ENCODE measurements around the gene PRKCQ. TPM values are rescaled to one million over a fixed set of nuclear protein-coding genes. Genes with fewer than 3 reads are reported as not detected.

PRKCQ gene
- total RNA-seq, 2 experiments from 2014 or later: 44.8 to 47.0 TPM

- CTCF ChIA-PET: interaction anchor here (1.0 to 1.5 kb wide), 5 partner anchors 10 to 183 kb away, joined by 3 to 9 read pairs (median 3); partner anchors contain the start of gene PRKCQ
- POLR2A ChIA-PET: interaction anchor here (0.6 to 1.4 kb wide), 2 partner anchors 18 to 624 kb away, joined by 4 to 5 read pairs; no protein-coding TSS in a partner anchor
These were observed 20.3 kb upstream of the PRKCQ start for GRCh38 chr10:6600224-6600987.

GRCh38 chr10:6598679-6599078 lies 18.6 kb upstream of the PRKCQ start:
- CTCF ChIA-PET: interaction anchor here (1.9 kb wide), 1 partner anchor 16 kb away, joined by 5 read pairs; no protein-coding TSS in a partner anchor
- POLR2A ChIA-PET: no interaction called here

- CTCF ChIA-PET: interaction anchor here (1.9 kb wide), 1 partner anchor 15 kb away, joined by 5 read pairs; no protein-coding TSS in a partner anchor
These were observed 17.4 kb upstream of the PRKCQ start for GRCh38 chr10:6597478-6597877.

GRCh38 chr10:6595499-6595898 lies 15.4 kb upstream of the PRKCQ start:
- POLR2A ChIA-PET: no interaction called here

More at GRCh38 chr10:6597478-6597877, 17.4 kb upstream of the PRKCQ start:
- POLR2A ChIA-PET: interaction anchor here (0.6 kb wide), 1 partner anchor 17 kb away, joined by 3 read pairs; no protein-coding TSS in a partner anchor

GRCh38 chr10:6593241-6593671 lies 13.2 kb upstream of the PRKCQ start:
- CTCF ChIA-PET: interaction anchor here (1.2 to 3.4 kb wide), 2 partner anchors 12 to 54 kb away, joined by 4 to 11 read pairs; no protein-coding TSS in a partner anchor
- POLR2A ChIA-PET: interaction anchor here (0.6 to 1.4 kb wide), 2 partner anchors 12 to 14 kb away, joined by 4 to 6 read pairs; no protein-coding TSS in a partner anchor

More at GRCh38 chr10:6595499-6595898, 15.4 kb upstream of the PRKCQ start:
- CTCF ChIA-PET: interaction anchor here (0.8 to 1.3 kb wide), 2 partner anchors 10 to 14 kb away, joined by 3 read pairs; no protein-coding TSS in a partner anchor

- CTCF ChIA-PET: interaction anchor here (1.2 to 3.4 kb wide), 4 partner anchors 11 to 171 kb away, joined by 3 to 11 read pairs (median 4); no protein-coding TSS in a partner anchor
- POLR2A ChIA-PET: no interaction called here
These were observed 12.0 kb upstream of the PRKCQ start for GRCh38 chr10:6592080-6592479.

GRCh38 chr10:6591668-6592067 lies 11.6 kb upstream of the PRKCQ start:
- POLR2A ChIA-PET: interaction anchor here (1.0 kb wide), 1 partner anchor 76 kb away, joined by 3 read pairs; no protein-coding TSS in a partner anchor
- CTCF ChIA-PET: interaction anchor here (1.1 to 3.4 kb wide), 4 partner anchors 10 to 170 kb away, joined by 3 to 11 read pairs (median 4); no protein-coding TSS in a partner anchor

GRCh38 chr10:6590100-6590499 lies 10.0 kb upstream of the PRKCQ start:
- ChIA-PET CTCF (interaction anchor here (0.6 kb wide), 1 partner anchor 157 kb away, joined by 3 read pairs; no protein-coding TSS in a partner anchor), POLR2A (no interaction called here)

- POLR2A ChIA-PET: no interaction called here
These were observed 9.4 kb upstream of the PRKCQ start for GRCh38 chr10:6589287-6590094.

GRCh38 chr10:6588845-6589244 lies 8.8 kb upstream of the PRKCQ start:
- CTCF ChIA-PET: interaction anchor here (1.2 kb wide), 1 partner anchor 8 kb away, joined by 3 read pairs; the partner anchor contains the start of gene PRKCQ
- POLR2A ChIA-PET: no interaction called here

More at GRCh38 chr10:6589287-6590094, 9.4 kb upstream of the PRKCQ start:
- CTCF ChIA-PET: interaction anchor here (1.2 kb wide), 1 partner anchor 9 kb away, joined by 3 read pairs; the partner anchor contains the start of gene PRKCQ

GRCh38 chr10:6588082-6588481 lies 8.0 kb upstream of the PRKCQ start:
- CTCF ChIA-PET: no interaction called here
- POLR2A ChIA-PET: no interaction called here

GRCh38 chr10:6586501-6586900 lies 6.4 kb upstream of the PRKCQ start:
- ChIA-PET POLR2A (no interaction called here), CTCF (interaction anchor here (1.0 kb wide), 1 partner anchor 21 kb away, joined by 3 read pairs; no protein-coding TSS in a partner anchor)

- CTCF ChIA-PET: interaction anchor here (1.1 kb wide), 1 partner anchor 18 kb away, joined by 3 read pairs; no protein-coding TSS in a partner anchor
These were observed 3.4 kb upstream of the PRKCQ start for GRCh38 chr10:6583447-6583846.

GRCh38 chr10:6582913-6583312 lies 2.8 kb upstream of the PRKCQ start:
- CTCF ChIA-PET: interaction anchor here (1.0 to 4.0 kb wide), 7 partner anchors 15 to 380 kb away, joined by 3 to 22 read pairs (median 4); partner anchors contain the start of gene PFKFB3
- POLR2A ChIA-PET: interaction anchor here (0.6 to 0.9 kb wide), 2 partner anchors 17 to 65 kb away, joined by 3 to 4 read pairs; no protein-coding TSS in a partner anchor

More at GRCh38 chr10:6583447-6583846, 3.4 kb upstream of the PRKCQ start:
- POLR2A ChIA-PET: no interaction called here

- ChIA-PET CTCF (interaction anchor here (0.6 to 4.0 kb wide), 13 partner anchors 10 to 380 kb away, joined by 3 to 22 read pairs (median 4); partner anchors contain the start of gene PFKFB3), POLR2A (interaction anchor here (0.6 to 0.9 kb wide), 4 partner anchors 17 to 520 kb away, joined by 3 to 8 read pairs (median 4); partner anchors contain the start of gene IL2RA)
These were observed 2.2 kb upstream of the PRKCQ start for GRCh38 chr10:6582298-6582697.

- POLR2A ChIA-PET: interaction anchor here (0.9 to 2.1 kb wide), 6 partner anchors 11 to 519 kb away, joined by 3 to 11 read pairs (median 4); partner anchors contain the start of gene IL2RA
These were observed 1.7 kb upstream of the PRKCQ start for GRCh38 chr10:6581778-6582228.

GRCh38 chr10:6581223-6581622 lies 1.1 kb upstream of the PRKCQ start:
- CTCF ChIA-PET: interaction anchor here (1.0 to 4.0 kb wide), 14 partner anchors 8 to 98 kb away, joined by 3 to 22 read pairs (median 4); no protein-coding TSS in a partner anchor

More at GRCh38 chr10:6581778-6582228, 1.7 kb upstream of the PRKCQ start:
- CTCF ChIA-PET: interaction anchor here (0.6 to 4.0 kb wide), 14 partner anchors 11 to 379 kb away, joined by 3 to 22 read pairs (median 4); partner anchors contain the start of gene PFKFB3

More at GRCh38 chr10:6581223-6581622, 1.1 kb upstream of the PRKCQ start:
- POLR2A ChIA-PET: interaction anchor here (0.6 to 2.1 kb wide), 6 partner anchors 12 to 519 kb away, joined by 3 to 11 read pairs (median 4); partner anchors contain the start of gene IL2RA

Data from activated CD8-positive, alpha-beta memory T cell treated with anti-CD3 and anti-CD28 coated beads for 36 hours (primary cell).